ENCODE results near the gene PGPEP1.

Gene PGPEP1, protein sequence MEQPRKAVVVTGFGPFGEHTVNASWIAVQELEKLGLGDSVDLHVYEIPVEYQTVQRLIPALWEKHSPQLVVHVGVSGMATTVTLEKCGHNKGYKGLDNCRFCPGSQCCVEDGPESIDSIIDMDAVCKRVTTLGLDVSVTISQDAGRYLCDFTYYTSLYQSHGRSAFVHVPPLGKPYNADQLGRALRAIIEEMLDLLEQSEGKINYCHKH

DNA sequence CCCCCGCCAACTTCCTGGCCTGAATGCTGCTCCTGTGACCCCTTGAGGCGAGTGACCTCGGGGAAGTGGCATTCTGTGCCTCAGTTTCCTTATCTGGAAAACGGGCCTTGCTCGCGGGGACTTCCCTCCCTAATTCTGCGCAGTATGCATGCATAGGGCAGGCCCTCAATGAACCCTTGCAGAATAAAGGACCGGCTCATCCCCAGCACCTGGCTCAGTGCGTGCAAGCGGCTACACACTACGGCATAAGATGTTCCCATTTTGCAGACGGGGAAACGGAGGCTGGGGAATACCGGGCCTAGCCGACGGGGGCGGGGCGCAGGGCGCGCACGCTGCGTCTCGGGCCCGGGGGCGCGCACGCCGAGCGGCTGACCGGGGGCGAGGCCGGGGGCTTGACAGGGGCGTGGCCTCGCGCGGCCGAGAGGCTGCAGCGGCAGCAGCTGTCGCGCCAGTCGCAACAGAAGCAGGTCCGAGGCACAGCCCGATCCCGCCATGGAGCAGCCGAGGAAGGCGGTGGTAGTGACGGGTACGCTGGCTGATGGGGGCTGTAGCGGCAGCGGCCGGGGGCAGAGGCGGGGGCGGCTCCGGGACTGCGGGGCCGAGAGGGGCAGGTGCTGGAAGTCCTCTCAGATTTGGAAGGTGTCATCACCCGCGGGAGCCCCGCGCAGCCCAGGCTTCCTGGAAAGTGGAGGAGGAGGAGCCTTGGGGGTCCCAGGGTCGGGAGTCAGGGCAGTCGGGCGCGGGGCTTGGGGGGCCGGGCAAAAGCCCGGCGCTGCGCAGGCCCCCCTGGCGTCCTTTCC, at the start of gene PGPEP1:
TSS of gene PGPEP1 (plus strand) at position 409 of the 800 bp plus-strand sequence. CDS start at position 493, 84 bp downstream.
- DNase-seq = peak; percentile 32 to 37 (median 35)

DNA sequence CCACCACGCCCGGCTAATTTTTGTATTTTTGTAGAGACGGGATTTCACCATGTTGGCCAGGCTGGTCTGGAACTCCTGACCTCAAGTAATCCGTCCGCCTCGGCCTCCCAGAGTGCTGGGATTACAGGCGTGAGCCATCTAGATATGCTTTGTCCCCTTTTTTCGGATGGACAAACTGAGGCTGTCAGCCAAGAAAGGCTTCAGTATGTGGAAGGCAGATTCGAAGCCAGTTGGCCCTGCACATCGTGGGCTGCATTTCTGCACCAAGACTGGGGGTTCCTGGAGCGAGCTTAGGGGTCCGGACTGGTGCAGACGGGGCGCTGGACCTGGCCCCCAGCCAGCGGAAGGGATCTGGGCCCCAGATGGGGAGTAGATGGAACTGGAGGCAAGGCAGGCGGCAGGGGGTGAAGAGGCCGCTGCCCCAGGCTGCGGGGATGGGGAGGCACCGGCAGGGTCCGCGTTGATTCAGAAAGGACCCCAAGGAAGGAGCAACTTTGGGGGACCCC, 49.3 kb upstream of the PGPEP1 start:
- DNase-seq = no peak

DNA sequence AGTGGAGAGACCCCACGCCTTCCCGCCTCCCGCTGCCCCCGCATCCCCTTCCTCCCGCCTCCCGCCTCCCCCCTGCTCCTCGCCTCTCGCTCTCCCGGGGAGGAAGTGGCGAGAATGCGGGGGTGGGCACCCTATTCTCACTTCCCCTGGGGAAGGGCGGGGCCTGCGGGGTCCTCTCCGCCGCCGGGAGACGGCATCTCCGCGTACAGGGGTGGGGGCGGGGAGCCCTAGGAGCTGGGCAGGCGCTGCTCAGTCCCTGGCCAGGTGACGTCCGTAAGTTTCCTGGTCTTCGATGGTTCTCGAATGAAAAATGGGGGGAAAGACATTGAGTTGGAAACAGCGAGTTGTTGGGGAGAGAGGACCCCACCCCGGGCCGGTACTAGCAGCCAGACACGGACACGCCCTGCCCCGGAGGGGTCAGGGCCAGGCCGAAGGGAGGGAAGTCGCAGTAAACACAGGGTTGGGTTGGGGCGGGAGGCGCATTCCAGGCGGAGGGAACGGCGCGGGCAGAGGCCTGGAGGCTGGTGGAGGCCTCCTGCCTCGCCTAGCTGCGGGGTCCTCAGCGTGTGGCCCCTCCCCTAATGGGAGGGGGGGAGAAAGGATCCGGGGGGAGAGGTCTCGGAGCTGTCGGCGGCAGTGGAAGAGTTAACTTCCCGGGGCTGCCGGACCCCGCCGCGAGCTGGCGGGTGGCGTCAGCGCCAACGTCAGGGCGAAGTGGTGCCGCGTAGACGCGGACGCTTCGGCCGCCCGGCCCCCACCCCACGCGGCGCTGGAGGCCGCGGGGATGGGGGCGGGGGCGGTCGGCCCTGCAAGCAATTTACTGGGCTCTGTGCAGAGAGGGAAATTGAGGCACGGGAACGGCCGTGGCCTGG, 48.6 kb upstream of the PGPEP1 start:
- DNase-seq = peak; percentile 38 to 60 (median 50)

DNA sequence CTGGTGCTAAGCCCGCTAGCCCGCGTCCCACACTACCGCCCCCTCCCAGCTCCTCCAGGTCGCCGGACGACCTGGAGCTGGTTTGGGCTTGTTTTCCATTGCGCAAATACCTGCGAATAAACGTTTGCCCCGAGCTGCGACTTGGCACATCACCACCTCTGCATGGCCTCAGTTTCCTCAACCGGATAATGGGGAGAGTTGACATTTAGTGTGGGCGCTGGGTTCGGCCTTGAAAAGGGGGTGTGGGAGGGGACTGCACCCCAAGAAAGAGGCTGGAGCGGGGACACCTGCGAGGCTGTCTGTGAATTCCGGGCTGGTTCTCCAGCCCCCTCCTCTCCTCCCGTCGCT, 48.0 kb upstream of the PGPEP1 start:
- DNase-seq = no peak

DNA sequence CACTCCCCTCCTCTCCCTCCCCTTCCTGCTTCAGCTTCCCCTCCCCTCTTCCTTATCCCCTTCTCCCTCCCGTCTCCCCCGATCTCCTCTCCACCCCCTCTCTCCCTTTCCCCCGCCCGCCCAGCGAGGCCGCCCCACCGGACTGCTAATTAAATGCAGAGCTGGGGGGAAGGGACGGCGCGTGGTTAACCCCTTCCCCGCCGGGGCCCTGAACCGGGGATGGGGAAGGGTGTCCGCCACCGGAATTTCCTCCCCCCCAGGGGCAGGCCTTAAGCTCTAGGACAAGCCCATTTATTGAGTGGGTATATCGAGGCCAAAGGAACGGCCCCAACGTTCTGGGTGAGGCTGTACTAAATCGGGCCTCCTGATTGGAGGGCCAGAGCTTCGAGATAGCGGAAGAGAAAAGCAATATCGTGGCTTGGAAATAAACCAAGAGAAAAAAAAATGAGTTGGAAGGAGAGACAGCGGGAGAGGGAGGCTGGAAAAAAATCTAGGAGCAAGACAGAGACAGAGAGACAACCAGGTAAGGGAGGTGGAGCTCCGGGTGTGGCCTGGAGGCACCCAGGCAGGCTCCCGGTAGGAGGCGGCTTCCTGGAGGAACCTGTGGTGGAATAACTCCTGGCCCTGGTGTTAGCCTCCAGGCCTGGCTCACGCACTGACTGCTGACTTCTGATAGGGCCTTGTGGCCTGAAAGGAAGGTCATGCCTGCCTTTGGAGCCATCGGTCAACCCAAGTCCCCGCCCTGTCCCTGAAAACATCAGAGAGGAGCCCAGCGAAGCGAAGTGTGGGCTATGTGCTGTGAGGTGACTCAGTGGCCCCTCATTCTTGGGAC, 47.4 kb upstream of the PGPEP1 start:
- DNase-seq = peak in 1 of 4 experiments; percentile 20

DNA sequence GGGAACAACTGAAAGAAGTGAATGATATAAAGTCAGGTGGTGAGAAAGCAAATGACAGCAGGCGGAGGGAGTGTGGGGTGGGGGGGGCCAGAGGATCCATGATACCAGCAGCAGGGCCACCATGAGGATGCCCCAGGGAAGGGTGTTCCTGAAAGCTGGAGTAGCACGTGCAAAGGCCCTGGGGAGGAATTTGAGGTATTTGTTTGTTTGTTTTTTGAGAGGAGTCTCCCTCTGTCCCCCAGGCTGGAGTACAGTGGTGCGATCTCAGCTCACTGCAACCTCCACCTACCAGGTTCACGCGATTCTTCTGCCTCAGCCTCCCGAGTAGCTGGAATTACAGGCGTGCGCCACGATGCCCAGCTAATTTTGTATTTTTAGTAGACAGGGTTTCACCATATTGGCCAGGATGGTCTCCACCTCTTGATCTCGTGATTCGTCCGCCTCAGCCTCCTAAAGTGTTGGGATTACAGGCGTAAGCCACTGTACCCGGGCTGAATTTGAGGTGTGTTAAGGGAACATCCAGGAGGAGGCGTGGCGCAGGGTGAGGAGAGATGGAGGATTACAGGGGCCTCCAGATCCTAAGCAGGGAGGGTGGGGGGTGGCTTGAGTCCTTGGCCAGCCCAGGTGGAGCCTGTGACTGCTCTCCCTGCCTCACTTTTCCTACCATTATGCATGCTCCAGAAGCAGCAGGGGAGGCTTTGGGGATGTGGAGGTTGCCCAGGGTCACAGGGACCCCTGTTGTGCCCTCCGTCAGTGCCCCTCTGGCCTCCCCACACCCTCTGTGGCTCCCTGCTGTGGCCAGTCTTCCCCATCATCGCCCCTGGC, 46.5 kb upstream of the PGPEP1 start:
- no peak for DNase-seq

DNA sequence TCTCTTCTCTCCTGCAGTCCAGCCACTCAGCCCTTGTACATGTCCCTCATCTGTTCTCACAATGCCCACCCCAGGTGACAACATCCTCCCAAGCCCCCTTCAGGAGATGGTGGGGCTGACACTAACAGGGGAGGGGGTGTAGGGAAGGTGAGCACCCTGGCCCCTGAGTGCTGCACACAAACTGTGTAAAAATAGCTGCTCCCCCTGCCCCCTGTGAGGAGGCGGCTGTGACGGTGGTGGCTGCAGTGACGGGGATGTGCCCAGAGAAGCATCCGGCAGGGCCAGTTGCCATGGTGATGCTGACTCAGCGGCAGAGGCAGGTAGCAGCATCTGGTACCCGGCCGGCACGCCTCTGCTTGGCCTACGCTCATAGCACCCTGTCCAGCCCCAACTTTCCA, 45.9 kb upstream of the PGPEP1 start:
- DNase-seq = peak; percentile 68 to 87 (median 84)

DNA sequence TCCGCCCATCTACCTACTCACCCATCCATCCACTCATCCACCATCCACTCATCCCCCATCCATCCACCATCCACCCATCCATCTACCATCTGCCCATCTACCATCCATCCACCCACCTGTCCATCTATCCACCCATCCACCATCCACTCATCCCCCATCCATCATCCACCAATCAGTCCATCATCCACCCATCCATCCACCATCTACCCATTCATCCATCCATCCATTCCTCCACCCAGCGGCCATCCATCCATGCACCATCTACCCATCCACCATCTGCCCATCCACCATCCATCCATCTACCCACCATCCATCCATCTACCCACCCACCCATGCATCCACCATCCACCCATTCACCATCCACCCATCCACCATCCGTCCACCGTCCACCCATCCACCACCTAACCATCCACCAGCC, 45.4 kb upstream of the PGPEP1 start:
- DNase-seq = no peak

DNA sequence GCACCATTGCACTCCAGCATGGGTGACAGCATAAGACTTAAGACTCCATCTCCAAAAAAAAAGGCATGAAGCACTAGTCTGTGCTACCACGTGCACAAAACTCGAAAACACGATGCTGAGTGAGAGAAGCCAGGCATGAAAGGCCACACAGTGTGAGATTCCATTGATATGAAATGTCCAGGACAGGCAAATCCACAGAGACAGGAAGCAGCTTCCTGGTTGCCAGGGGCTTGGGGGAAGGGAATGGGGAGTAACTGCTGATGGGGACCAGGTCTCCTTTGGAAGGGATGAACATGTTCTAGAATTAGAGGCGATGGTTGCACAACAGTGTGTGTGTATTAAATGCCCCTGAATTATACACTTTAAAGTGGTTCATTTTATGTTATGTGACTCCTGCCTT, 43.1 kb upstream of the PGPEP1 start:
- no peak for DNase-seq

DNA sequence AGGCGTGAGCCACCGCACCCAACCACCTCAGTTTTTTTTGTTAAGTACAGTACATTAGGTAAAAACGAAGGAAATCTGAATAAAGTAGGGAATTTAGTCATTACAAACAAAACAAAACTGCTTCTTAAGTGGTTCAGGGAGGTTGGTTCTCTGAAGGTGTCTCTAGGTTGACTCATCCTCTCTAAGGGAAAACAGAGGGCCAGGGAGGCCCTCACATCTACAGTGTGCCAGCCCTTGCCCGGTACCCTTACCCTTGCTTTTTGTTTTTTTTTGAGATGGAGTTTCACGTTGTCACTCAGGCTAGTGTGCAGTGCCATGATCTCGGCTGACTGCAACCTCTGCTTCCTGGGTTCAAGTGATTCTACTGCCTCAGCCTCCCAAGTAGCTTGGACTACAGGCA, 41.8 kb upstream of the PGPEP1 start:
- DNase-seq = no peak

DNA sequence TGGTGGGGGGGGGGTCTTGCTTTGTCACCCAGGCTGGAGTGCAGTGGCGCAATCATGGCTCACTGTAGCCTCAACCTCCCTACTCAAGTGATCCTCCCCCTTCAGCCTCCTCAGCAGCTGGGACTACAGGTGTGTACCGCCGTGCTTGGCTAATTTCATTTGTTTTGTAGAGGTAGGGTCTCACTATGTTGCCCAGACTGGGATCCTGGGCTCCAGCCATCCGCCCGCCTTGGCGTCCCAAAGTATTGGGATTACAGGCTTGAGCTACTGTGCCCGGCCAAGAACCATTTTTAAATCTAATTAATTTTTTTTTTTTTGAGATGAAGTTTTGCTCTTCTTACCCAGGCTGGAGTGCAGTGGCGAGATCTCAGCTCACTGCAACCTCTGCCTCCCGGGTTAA, 40.7 kb upstream of the PGPEP1 start:
- no peak for DNase-seq

DNA sequence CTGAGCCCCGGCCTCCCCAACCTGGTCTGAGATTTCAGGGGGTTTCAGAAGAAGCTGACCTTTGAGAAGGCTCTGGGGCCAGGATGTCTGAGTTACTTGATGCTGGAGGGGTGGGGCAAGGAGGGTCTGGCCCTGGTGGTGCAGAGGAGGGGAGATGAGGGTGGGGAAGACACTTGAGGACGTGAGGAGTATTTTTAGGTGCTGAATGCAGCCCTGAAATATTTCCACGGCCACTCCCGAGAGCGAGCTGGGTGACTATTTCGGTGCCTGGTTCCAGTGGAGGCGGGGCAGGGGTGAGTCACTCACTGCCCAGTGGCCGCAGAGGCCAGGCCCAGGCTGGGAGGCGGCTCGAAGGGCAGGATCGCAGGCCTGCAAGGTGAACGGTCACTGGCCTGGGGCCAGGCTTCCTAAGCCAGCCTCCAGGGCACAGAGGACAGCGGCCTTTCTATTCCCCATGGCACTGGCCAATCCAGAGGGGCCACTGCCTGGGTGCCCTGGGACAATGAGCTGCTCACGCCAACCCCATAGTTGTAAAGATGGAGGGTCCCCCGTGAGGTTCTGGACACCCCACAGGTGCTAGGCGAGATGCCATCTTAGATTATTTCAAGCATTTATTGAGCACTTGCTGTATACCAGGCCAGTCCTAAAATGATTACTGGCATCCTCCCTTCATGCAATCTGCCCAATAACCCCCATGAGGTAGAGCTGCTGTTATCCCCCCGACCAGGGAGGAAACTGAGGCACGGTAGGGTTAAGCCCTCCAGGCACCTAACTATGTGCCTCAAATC, 39.3 kb upstream of the PGPEP1 start:
- DNase-seq = no peak

DNA sequence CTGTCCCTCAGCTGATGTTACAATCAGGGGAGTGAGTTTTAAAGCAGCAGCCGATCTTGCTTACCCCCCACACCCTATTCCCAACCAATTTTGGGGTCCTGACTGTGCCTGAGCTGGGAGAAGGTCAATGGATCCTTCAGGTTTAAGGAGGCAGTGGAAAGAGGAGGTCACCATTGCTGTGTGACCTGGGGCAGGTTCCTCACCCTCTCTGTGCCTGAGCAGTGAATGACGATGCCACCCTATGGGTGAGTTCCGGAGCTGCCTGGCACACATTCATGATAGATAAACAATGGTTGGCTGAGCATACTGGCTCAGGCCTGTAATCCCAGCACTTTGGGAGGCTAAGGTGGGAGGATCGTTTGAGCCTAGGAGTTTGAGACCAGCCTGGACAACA, 38.7 kb upstream of the PGPEP1 start:
- DNase-seq = no peak

DNA sequence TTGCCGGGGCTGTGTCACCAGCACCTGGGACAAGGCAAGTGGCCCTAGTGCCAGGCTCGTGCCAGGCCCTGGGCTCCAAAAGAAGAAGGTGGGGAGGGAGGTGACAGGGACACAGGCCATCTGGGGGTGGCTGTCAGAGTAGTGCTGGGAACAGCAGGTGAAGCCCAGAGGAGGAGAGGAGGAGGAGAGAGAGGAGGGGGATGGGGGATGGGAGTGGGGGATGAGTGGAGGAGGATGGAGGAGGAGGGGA, 36.3 kb upstream of the PGPEP1 start:
- DNase-seq = no peak

DNA sequence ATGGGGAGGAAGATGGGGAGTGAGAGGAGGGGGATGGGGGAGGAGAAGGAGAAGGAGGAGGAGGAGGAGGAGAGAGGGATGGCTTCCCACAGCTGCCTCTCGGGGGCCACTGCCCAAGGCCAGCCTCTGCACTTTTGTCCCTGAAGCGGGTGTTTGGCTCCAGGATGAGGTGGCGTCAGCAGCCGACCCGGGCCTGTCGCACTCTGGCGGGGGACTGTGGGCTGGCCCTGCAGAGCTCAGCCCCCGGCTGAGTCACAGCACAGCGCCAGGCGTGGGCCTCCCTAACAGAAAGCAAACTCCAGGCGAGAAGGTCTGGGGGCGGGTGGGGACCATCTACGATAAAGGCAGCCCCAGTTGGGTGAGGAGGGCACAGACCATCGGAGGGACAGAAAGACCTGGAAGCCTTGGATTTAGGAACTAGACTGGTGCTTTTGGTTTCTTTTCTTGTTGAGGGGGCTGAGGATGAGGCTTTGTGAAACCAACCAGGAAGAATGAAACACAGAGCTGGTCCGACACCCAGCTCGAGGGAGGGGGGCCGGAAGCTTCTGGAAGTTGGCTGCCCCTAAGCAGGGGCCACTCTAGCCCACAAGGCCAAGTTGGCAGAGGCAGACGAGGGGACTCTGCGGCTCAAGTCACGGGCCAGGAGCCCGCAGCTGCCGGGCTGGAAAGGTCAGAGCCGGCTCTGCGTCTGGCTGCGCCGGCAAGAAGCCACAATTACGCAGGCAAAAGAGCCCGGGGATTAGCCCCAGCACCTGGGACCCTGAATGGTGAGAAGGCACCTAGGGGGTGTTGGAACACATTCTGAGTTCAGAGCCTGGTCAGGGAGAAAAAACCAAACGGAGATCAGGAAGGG, 35.7 kb upstream of the PGPEP1 start:
- DNase-seq = peak; percentile 61 to 70 (median 65)

DNA sequence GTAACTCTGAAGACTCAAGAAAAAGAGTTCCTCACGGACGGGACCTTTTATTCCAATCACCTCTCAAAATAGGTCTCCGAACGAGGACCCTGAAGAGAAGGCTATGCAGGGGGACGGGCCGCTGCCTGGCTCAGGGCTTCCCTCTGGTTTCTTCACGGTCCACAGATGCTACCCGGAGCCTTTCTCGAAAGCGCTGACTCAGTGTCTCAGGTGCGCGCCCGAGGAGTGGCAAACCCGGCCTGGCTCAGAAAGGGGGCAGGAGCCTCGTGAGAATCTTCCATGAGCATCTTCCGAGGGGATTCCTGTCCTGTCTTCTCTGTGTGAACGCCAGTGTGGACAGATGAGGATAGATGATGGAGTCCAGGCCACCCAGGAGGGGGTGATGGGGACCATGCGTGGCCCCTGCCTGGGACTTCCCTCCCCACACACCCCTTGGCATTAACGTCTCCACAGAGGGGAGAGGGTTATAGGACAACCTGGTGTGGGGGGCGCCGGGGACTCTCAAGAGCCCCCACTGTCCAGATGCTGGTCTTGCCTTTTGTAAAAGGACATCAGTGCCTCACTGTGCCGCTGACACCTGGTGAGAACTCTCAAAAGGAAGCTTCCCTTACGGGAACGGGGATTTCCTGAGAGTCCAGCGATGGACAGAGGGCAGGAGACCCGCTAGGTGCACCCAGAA, 34.0 kb upstream of the PGPEP1 start:
- DNase-seq = no peak

DNA sequence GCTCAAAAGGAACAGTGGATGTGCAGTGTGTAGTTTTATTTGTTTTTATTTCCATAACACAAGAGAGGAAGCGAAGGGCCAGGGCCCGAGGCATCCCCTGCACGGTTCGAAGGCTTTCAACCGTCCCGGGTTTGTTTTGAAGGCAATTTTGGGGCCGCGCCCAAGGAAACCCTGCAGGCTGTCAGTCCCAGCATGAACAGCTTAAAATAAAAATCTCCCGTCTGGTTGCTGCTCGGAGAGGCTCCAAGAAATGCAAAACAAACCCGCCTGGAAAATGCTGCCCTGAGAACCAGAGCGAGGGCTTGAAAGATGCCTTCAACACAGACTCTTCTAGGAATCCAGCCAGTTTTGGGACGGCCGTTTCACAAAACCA, 33.5 kb upstream of the PGPEP1 start:
- DNase-seq = no peak

DNA sequence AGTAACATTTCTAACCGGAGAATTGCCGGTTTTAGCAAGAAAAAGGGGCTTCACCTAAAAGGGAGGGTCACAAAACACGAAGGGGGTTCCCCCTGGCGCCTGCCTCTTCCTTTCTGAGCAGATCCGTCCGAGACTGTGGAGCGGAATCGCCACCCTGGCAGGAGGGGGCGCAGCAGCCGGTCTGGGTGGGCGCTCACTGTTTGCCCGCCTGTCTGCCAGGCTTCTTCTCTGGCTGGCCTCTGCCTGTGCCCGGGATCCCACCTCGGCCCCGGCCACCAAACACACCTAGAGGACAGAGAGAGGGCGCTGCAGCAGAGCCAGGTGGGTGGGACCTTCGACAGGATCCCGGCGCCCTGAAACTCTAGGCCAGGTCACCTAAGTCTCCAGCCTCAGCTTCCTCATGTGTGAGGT, 33.1 kb upstream of the PGPEP1 start:
- no peak for DNase-seq

All from activated CD4-positive, CD25-positive, alpha-beta regulatory T cell (primary cell).